NCI-H69 (cell line): ENCODE measurements around the gene CMSS1.
A peak's percentile ranks its signal among the peaks of the same experiment; 100 is the strongest.
"Not testable (repeated sequence)": the region's sequence is repeated elsewhere in the genome, so short reads cannot be mapped to it uniquely, and the experiment has no call there.

Experiments used
- DNase-seq: peaks from one replicate; lab custom pipeline; 2025; lab: John Stamatoyannopoulos, UW

The CMSS1 gene

DNA sequence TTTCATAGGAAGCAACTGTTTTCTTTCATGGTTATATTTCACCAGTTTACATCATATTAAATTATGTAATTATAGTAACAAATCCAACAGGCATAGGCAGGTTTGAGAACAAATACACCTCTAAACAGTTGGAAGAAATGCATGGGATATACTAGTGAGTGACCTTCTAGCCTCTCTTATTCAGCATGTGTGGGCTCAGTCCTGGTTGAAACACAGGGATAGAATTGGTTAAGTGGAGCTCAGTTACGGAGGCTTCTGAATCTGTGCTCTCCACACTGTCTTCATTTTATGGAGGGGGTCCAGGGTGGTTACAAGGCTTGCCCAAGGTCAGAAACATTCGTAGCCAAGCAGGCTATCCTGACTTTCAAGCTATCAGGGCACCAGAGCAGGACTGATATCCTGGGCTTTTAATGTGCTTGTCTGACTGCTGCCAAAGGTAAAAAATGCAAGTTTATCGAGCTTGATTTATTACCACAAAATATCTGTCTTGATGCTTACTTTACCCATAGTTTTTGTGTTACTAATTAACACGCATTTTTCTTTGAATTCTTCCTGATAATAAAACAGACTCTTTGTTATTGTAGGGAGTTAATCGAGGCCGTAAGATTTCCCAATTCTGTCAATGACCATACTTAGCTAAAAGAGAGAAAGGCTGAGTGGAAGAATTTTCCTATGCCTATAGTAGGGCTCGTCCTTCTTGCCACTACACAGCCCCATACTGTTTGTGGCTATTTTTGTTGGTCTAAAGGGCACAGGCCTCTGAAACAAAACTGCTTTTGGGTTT is 207.1 kb downstream of the CMSS1 start:
- DNase-seq: peak; percentile 18

DNA sequence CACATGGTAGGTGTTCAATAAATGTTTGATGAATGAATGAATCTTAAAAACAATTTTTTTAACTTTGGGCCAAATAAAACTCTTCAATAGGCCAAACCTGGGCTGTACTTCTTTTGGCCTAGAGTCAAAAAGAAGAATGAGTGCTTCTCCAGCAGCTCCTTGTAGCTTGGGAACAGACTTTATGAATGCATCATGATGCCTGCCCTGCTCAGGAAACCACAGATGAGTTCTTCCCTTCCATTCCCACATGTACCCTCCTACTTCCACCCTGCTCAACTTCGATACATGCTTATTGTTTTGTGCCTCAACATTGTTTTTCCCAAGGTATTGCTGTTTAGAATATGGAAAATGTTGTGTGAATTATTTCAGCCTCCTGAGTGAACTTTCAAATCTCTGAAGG is 209.7 kb downstream of the CMSS1 start:
- no peak for DNase-seq

DNA sequence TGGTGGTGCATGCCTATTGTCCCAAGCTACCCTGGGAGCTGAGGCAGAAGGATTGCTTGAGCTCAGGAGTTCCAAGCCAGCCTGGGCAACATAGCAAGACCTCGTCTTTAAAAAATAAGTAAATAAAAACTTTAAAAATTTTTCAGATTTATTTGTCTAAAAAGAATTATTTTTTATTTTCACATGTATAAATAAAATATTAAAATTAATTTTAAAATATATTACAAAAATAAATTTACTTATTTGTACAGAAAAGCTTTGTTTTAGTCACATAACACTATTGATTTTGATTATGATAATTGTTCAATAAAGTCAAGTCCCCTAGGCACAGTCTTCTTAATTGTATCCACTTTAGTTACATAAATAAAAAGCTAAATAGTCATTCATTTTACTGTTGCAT is 211.4 kb downstream of the CMSS1 start:
- DNase-seq: no peak

DNA sequence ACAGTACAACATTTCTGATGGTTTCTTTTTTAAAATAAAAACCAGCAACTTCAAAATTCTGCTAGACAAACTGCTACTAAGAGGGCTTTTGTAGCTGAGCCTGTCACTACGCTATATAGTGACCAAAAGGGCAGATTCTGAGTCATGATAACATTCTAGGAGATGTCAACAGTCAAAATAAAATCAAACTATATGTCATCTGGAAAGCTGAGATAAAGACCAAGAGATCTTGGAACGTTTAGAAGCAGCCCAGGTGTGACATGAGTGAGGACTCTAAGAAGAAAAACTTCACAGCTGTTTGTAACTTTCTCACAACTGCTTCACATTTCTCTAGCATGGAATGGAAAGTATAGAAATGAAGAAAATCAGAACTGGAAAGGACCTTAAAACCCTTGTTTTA is 212.0 kb downstream of the CMSS1 start:
- no peak for DNase-seq

DNA sequence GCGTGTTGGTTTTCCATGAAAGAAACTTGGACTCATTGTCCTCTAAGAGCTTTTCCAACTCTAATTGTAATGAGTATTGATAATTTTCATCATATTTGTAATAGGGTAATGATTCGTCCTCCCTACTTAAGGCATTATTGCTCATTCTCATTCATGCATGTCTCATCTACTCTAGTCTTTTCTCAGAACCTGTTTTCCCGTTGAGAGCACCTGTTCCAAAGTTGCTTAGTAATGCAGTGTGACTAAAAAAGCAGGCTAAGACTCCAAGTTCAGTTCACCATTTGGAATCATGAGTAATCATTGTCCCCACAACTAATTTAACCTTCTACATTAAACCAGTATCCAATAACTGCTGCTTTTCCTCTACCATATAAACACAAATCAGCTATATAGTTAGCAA is 212.7 kb downstream of the CMSS1 start:
- DNase-seq: no peak

DNA sequence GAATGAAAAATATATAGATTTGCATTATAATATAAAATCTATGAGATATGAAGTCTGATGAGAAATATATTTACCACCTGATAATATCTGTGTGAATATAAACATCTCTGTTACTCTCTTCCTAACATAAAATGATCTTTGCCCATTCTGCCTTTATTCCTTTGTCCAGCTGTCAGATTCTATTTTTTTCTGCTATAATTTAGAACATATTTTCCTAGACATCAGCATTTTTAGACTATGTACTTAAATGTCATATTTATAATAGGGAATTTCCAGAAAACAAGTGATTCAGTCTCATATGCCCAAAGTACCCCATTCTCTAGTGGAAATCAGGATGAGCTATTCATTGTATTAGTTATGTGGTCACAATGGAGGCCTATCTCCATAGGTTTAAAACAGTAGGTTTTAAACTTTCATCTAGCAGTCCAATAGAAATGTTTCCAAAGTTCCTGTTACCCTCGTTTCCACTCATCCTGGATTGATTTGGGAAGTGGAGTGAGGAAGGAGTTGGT is 213.3 kb downstream of the CMSS1 start:
- no peak for DNase-seq

DNA sequence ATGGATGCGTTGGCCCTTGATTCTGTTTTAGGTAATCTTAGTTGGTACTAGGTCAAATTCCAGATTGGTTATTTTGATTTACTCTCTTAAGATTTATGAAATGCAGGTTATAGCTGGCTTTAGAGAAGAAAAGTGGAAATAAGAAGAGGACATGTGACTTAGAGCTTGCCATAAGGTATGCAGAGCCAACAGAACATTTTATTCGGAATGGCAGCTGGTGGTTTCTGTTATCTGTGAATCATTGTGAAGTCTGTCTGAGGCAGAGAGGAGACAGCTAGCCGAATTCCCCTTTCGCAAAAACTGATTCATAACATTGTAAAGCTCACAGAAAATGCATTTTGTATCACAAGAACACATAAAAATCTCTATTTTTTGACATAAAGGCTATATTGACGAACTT is 214.6 kb downstream of the CMSS1 start:
- DNase-seq: peak; percentile 75

DNA sequence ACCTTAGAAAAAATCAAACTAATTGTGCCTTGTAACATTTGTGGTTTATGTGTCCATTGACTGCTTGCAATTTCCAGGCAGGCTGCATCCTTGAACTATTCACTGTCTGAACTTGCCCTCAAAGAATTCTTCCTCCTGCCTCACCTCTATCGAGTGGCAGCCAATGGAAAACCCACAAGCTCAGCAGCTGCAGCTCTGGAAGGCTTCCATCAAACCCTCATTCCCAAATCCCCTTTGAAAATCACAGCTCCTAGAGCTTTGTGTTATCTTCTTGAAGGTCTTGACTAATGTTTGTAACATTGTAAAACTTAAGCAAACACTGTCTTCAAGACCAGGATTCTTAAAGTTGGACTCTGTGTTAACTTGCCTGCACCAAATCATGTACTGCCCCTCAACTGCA is 215.5 kb downstream of the CMSS1 start:
- DNase-seq: no peak

DNA sequence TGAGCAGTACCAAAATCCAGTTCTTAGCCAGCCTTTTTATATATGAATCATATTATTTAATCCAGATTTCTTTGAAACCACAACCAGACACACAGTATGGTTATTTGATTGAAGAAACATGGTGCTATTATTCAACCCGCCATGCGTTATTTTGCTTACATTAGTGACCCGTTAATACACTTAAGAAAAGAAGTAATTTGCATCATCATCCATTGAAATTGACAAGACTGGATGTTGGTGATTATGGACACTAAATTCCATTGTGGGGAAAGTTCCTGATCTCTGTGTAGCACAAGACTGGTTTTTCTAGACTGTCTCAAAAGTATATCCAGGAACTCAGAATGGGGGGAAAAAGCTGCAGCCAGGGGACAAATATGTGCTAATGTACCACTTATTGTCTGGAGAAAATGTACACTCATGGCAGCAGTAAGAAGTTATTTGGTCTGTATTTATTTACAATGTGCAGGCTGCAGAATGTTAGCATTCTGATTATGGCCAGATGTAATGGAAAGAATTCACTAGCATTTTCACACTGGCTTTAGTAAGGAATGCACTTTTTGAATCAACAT is 216.3 kb downstream of the CMSS1 start:
- no peak for DNase-seq

DNA sequence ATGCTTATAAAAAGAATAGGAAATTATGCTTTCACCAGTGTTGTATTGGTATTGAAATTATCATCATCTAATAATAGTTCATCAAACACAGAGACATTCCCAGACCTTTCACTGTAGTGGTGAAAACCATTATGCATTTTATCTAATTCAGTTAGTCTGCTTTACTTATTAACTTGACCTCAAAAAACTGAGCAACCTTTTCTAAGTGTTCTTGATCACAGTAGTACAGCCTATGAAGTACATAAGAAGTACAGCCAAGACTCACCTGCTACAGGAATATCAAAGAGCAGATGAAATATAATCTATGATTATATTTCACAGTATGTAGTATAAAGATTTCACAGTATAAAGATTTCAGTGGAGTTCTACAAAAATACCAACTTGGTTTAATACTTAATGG is 221.4 kb downstream of the CMSS1 start:
- DNase-seq: no peak

DNA sequence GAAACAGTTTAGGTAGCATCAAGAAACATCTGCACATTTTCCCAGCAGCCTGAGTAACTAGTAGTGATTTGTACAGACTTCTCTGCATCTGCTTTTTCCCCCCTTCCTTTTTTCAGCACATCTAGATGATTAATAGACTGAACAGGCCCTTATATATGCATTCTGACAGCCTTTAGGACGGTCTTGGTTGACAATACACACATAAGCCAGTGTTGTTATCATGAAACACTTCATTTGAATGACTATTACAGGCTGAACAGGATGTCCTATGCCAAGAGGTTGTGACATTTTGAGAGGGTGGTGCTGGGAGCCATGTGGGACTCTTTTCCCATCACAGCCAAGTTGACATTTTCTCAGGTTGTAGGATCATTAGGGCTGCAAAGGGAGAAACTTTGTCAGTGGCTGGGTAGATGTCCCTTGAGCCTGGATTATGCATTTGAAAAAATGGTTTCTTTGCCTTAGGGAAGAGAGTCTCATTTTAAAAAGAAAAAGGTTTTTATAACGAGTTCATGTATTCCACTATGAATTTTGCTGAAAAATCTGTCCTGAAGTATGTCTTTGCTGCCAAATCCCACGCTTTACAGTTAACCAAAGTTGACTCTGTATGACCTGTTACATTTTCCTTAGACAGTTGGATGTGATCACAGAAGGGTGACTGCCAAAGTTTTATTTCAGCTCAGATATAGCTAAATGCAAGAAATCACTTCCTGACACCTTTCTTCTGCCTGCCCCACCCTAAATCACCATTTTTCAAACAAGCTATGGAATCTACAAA is 223.0 kb downstream of the CMSS1 start:
- no peak for DNase-seq

DNA sequence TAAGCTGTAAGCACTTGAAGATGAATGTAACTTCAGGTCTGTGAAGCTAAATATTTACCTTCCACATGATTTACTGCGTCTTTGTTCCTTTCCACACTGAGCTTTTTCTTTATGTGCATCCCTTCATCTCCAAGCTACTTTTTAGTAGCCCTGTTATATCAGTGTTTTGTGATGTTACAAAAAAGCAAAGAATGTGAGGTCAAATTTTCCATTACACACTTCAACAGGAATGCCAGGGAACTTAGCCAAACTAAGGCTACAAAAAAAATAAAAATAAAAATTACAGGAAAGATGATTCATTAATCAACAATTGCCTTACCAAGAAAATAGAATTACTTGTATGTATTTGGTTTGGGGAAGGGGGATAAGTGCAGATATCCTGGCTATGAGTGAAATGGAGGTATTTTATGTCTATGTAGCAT is 223.7 kb downstream of the CMSS1 start:
- DNase-seq: peak; percentile 52

DNA sequence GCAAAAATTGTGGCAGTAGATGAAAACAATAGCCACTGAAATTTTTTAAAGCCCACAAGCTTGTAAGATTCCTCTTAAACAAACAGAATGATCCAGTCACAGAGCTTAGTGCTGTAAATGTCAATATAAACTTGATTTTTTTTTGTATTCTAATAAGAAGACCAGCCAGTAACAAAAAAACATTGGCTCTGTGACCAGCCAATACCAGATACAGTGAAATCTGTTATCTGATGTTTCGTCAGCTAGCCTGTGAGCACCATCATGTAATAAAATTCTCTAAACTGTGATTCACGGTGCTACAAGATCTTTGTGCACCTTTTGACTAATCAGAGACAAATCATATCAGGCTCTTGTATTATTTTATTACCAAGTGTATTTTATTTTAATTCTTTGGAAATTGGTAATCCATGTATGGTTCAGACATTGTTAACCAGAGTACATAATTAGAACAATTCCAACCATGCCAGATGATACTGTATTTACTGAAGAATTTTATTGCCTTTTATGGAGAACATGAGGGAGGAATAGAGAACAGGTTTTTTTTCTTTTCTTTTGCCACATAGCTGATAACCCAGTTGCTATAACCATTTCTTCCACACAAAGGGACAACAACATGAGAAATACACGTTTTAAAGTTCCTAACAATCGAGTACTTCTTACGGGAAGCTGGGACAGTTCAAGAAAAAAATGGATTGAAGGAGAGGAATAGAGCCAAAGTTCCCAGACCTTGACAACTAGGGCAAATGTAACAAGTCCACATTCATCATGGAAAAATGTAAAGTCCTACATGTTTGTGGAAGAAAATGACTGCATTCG is 224.7 kb downstream of the CMSS1 start:
- no peak for DNase-seq

DNA sequence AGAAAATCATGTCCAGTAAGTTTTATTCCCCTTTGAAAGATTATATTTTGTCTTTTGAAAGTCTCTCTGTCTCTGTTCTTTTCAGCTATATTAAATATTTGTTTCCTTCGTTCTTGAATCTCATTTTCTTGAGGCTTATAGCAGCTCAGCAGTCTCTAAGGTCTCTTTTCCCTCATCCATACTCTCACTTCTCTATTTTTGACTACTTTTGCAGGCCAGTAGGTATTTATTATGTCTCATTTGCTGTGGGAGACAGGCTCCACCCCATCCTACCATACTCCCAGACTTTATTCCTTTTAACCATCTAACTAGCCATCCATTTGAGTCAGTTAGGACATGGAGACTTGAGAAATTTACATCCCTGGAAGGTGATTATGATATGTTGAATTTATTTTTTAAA is 225.6 kb downstream of the CMSS1 start:
- DNase-seq: no peak

DNA sequence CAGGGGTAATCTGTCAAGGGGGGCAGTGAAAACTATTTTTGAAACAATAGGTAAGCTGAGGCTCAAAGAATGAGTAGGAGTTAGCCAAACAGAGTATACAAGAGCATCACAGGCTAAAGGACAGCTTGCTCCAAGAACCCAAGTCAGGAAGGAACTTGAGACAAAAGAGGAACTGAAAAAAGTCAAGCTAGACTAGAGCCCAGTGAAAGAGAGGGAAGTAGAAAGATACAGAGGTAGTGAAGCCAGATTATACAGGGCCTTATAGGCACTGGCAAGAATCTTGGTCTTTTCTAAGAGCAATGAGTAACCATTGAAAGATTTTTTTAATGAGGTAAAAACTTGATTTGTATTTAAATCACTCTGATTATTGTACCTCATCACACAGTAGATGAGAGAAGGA is 226.7 kb downstream of the CMSS1 start:
- DNase-seq: no peak

DNA sequence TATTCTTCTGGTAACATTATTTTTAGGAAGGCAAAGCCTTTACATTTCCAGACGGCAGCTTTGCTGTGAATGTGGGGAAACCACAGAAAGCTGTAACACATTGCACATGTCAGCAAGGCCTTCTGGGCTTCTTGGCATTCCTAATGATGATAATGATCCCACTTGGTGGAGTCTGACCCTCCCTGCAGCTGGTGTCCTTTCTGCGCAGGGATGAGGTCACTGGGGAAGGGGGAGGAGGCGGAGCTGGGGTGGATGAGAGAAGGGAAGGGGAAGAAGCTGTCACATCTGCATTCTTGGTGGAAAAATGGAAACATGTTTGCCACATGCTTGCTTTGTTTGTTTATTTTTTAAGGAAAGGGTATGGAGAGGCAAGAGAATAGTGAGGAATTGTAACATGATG is 228.0 kb downstream of the CMSS1 start:
- peak; percentile 38 for DNase-seq

DNA sequence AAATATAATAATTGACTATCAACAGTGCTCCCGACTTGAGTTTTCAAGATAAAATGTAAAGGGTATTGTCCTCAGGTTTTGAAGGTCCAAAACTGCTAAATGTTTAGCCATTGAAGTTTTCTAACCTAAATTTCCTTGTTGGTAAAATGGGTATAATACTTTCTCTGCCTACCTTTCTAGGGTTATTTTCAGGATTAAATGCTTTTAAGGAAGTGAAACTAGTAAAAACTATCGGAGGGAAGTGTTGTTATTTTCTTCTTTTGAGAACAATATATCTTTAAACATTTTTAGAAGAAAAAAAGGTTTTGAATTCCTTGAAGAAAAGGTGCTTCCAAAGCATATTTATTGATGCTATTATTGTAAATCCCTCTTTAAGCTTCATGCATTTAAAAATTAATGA is 229.3 kb downstream of the CMSS1 start:
- no peak for DNase-seq

DNA sequence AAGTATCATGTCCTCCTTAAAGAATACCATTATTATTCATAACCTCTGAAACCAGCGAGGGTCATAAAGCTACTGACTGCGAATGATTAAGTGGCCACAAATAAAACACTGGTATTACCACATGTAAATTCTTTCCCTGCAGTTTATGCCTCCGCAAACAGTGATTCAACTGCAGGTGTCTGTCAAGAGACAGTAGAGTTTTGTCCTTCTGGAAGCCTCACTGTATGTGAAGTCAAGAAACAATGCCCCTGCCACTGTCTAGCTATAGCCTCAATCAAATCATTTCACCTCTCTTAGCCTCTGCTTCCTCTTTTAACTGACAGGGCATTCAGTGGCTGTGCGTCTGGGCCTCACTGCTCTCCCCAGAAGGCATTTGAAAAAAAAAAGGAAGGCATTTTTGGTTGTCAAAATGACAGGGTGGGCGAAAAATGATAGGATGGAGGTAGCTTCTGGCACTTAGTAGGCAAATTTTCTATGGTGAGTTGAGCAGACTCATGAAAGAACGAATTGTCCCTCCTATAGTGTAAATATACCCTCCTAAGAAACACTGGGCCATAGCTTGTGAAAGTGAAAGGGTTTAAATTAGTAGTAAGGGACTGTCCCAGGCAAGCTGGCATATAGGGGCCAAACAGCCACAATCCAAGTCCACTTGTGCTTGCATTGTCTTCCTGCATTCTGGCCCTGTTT is 229.9 kb downstream of the CMSS1 start:
- DNase-seq: peak; percentile 63

DNA sequence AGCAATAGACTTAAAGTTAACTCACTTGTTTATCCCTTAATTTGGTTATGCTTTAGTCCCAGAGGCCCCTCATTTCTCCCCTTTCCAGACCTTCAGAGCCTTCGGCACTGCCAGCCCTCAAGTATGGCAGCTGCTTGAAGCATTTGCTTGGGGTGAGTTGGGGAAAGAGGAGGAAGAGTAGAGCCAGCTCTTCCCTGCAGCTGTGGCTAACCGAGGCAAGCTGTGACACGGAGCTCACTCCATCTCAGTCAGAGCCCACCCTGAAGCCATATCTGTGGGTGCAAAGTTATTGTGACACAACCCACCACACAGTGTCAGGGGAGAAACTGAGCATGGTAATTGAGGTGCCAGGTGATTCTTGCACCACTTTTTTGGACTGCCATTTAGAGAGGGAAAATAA is 230.6 kb downstream of the CMSS1 start:
- no peak for DNase-seq

DNA sequence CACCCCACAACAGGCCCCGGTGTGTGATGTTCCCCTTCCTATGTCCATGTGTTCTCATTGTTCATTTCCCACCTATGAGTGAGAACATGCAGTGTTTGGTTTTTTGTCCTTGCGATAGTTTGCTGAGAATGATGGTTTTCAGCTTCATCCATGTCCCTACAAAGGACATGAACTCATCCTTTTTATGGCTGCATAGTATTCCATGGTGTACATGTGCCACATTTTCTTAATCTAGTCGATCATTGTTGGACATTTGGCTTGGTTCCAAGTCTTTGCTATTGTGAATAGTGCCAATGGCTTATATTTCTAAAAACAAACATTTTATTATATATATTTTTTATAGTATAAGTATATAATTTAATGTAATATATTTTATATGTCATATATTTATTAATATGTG is 233.9 kb downstream of the CMSS1 start:
- DNase-seq: not testable (repeated sequence)

DNA sequence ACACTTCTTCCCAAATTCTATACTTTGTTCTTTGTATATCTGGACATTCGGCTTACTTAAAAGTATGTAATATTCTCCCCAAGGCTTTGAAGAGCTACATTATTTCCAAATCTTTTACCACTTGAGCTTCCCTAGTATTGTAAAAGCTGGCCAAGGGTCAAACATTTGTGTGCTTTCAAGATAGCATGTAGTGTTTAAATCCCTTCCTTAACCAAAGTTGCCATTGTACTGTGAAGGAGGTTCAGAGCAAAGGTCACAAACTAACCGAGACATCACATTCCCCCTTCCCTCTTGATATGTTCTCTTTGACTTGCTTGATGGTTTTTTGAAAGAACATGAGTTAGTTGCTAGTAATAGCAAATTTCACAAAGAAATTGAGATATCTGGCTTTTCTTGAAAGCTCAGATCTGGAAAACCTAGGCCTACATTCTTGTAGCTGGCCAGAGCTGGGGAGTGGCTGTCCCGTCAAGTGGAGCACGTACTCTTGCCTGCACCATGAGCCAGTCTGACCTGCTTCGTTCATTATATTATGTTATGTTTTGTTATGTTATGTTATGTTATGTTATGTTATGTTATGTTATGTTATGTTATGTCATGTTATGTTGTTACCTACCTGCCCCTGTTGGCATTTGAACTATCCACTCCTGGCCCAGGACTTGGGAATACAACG is 236.4 kb downstream of the CMSS1 start:
- no peak for DNase-seq
